Measurements from ENCODE around the gene CREB3L2.

DNA sequence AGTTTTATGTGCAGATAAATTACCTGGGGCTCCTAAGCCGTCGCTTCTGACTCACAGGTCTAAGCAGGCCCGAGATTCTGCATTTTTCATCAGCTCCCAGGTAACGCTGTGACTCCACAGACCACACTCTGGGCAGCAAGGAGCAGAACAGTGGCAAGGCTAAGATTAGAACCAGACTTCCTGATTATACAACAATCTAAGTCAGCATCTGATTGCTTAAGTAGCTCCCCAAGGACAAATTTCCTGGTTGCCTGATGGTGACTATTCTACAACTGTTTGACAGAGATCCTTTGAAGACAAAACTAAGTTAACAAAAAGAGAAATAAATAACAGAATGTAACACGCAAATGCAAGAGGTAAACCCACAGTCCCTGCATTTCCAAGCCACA is 69.0 kb downstream of the CREB3L2 start:
- TF ChIP-seq, protein P1, sequence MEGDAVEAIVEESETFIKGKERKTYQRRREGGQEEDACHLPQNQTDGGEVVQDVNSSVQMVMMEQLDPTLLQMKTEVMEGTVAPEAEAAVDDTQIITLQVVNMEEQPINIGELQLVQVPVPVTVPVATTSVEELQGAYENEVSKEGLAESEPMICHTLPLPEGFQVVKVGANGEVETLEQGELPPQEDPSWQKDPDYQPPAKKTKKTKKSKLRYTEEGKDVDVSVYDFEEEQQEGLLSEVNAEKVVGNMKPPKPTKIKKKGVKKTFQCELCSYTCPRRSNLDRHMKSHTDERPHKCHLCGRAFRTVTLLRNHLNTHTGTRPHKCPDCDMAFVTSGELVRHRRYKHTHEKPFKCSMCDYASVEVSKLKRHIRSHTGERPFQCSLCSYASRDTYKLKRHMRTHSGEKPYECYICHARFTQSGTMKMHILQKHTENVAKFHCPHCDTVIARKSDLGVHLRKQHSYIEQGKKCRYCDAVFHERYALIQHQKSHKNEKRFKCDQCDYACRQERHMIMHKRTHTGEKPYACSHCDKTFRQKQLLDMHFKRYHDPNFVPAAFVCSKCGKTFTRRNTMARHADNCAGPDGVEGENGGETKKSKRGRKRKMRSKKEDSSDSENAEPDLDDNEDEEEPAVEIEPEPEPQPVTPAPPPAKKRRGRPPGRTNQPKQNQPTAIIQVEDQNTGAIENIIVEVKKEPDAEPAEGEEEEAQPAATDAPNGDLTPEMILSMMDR (conservative IDR thresholded peaks at IDR 0.05 in 1 of 2, IDR thresholded peaks at IDR 0.05 in 1 of 2; ENCODE audit: low read depth in 1 of 2, low read length in 2 of 2), result no peak
- no peak for TF ChIP-seq EZH2 (IDR thresholded peaks at IDR 0.05; ENCODE audit: low read length, missing control alignments)

Measured in fibroblast of lung (primary cell).